HCEC 1CT (cell line): ENCODE results near the gene CIAPIN1.

ENCODE experiments used
- DNase-seq: peaks from one replicate; pipeline ENCODE4 v3.0.0-alpha.2; 2017

CIAPIN1 gene

DNA sequence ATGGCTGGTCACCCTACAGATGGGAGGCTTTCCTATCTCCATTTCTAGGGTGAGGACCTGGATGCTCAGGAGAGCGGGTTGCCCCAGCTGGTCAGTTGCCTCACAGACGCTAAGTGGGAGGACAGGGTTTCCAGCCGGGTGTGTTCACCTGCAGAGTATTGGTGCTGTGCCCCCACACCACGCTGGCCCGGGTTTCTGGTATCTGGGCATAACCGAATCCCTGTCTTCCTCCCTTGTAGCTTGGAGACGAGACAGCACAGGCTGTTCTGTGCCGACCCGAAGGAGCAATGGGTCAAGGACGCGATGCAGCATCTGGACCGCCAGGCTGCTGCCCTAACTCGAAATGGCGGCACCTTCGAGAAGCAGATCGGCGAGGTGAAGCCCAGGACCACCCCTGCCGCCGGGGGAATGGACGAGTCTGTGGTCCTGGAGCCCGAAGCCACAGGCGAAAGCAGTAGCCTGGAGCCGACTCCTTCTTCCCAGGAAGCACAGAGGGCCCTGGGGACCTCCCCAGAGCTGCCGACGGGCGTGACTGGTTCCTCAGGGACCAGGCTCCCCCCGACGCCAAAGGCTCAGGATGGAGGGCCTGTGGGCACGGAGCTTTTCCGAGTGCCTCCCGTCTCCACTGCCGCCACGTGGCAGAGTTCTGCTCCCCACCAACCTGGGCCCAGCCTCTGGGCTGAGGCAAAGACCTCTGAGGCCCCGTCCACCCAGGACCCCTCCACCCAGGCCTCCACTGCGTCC is 65.2 kb downstream of the CIAPIN1 start:
- no peak for DNase-seq

DNA sequence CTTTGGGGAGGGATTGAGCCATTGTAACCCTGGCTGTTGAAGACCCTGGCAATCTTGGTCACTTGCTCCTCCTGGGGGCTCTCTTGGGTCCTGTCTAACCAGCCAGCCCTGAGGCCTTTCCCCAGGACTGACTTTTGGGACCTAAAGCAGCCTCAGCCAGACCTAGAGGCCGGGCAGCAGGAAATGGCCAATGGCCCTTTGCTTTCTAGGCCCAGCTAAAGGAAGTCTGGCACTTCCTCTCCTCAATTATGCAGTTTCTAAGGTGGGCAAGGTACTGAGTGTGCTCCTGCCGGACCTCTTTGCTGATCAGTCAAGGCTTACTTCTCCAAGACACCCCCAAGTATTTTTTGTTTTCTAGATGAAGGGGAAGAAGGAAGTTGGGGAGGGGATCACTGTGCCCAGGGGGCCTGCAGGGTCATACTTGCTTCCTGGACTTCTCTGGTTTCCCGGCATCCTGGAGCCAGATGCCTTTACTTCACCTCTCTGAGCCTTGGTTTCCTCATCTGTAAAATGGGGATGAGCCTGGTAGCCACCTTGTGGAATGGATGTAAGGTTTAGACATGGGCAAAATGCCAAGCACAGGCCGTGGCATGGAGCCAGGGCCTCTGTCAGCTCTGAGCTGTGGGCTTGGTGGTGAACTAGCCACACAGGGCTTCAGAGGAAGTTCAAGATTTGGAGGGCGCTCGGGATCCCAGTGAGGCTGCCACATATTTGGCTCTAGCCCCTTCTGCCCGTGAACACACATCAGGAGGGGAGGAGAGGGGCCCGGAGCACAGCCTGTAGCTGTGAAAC is 66.3 kb downstream of the CIAPIN1 start:
- DNase-seq, result no peak

DNA sequence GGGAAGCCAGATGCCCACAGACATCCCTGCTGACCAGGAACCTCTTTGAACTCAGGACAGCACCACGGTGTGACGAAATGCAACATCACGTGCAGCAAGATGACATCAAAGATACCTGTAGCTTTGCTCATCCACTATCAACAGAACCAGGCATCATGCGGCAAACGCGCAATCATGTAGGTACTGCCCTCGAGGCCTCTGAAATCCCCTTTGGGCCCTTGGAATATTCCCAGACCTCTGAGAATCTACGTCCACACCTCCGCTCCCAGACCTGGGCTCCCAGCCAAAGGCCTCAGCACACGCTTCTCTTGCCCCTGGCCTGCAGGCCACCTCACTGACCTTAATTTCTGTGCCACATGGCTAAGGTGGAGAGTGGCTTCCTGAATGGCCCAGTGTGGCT is 67.6 kb downstream of the CIAPIN1 start:
- no peak for DNase-seq
